T-helper 22 cell (primary cell): ENCODE data around the gene MFAP3.

ENCODE experiments used
- DNase-seq: peaks from one replicate; pipeline ENCODE4 v3.0.0-alpha.2; 2020; ENCODE audit warnings: low read depth

The MFAP3 gene

DNA sequence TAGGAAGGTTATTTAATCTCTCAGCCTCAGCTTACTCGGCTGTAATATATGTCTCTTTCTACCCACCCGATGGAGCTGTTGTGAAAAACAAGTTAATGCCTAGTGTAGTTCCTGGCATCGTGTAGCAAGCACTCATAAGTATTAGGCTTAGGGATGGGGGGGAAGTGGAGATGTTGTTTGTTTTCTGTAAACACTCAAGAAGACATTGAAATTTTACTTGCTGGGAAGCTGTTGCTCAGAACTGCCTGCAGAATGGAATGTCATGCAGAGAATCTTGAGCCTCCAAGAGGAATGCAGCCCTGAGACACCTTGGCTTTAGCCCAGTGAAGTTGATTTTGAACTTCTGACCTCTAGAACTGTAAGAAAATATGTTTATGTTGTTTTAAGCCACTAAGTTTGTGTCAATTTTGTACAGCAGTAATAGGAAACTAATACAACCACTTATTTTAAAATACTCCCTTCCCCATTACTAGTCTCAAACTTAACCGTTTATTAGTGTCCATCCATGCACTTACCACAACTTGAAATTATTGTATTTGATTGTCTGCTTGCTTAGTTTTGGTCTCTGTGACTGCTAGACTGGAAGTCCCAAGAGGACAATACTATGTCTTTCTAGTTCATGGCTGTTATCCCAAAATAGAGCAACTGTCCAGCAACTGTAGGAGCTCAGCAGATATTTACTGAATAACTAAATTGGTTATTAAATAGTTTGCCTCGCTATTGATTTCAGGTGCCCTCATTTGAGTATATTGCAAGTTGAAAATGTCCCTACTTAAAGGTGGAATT is 53.8 kb downstream of the MFAP3 start:
- DNase-seq = no peak

- DNase-seq = no peak
Measured at GRCh38 chr5:154093142-154093532, 54.4 kb downstream of the MFAP3 start.

DNA sequence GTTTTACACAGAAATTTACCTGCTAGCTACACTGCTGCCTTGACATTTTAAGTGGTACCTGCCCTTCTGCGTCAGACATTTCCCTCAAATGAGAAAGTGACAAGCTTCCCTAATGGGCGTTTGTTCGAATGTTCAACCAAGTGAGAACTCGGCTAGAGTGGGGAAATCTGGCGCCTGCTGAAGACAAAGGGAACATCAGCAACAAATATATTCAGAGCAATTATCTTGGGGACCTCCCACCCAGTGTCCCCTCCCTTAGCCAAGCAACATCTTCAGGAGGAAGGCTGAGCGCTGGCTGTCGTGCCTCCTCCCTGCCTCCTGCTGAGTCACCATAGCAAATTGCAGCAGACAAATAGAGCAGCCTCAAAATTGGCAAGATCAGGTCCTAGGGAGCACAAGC is 57.1 kb downstream of the MFAP3 start:
- no peak for DNase-seq

DNA sequence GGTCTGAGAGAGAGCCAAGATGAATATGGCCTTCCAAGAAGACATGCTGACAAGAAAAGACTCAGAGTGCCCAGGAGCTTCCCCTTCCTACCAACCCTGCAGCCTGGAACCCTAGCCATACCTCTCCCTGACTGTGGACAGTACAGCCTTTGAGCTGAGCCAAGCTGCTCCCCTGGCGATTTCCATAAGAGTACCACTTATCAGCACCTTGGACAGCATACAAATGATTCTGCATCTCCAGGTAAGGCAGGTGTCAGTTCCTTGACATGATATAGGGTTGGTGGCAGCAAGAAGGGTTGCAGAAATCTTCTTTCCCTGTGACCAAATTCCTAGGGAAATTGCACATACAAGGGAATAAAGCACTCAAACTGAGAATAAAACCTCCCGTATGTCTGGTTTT is 58.3 kb downstream of the MFAP3 start:
- no peak for DNase-seq

GRCh38 chr5:154098465-154098864 is 59.7 kb downstream of the MFAP3 start:
- no peak for DNase-seq

DNA sequence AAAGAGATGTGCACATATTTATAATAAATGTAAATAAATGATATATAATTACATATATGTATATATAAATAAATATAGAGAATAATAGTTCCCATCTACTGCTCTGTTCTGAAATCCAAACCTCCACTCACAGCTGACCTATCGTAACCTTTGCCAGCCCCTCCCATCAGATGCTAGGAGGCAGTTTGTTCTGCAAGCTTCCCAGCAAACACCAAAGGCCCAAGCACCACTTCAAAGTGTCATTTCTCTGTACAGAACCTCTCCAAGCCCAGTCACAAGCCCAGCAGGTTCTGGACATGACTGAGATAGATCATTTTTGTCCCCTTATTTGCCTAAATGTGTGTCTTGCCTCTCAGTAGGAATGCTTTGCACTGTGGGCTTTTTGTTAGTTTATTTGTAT is 62.4 kb downstream of the MFAP3 start:
- DNase-seq = no peak

- DNase-seq = no peak
Measured at GRCh38 chr5:154103233-154103632, 64.5 kb downstream of the MFAP3 start.
